HG03175 (cell line): ENCODE results near the gene TSHZ1.
"Not testable (repeated sequence)": the region's sequence is repeated elsewhere in the genome, so short reads cannot be mapped to it uniquely, and the experiment has no call there.

Experiments used
- ATAC-seq: cut with Tn5 transposase; IDR thresholded peaks from one replicate; pipeline ENCODE4 v1.9.1; 2021; ENCODE audit warnings: mild to moderate bottlenecking, moderate library complexity; ENCODE audit not compliant: unreplicated experiment

The TSHZ1 gene

GRCh38 chr18:75183524-75183923 lies 27.1 kb upstream of the TSHZ1 start:
- ATAC-seq, result no peak

- ATAC-seq, result no peak
Measured at GRCh38 chr18:75183973-75184493, 26.6 kb upstream of the TSHZ1 start.

- ATAC-seq, result no peak
Measured at GRCh38 chr18:75185460-75185859, 25.1 kb upstream of the TSHZ1 start.

GRCh38 chr18:75187702-75188101 lies 22.9 kb upstream of the TSHZ1 start:
- not testable (repeated sequence) for ATAC-seq

- ATAC-seq, result no peak
Measured at GRCh38 chr18:75189696-75190095, 20.9 kb upstream of the TSHZ1 start.

GRCh38 chr18:75192899-75193298 lies 17.7 kb upstream of the TSHZ1 start:
- no peak for ATAC-seq

GRCh38 chr18:75198036-75198435 lies 12.6 kb upstream of the TSHZ1 start:
- ATAC-seq, result no peak

- ATAC-seq, result no peak
Measured at GRCh38 chr18:75199327-75199726, 11.3 kb upstream of the TSHZ1 start.

GRCh38 chr18:75200071-75200470 lies 10.5 kb upstream of the TSHZ1 start:
- ATAC-seq, result no peak

GRCh38 chr18:75200605-75201280 lies 9.9 kb upstream of the TSHZ1 start:
- no peak for ATAC-seq

GRCh38 chr18:75201282-75202270 lies 9.0 kb upstream of the TSHZ1 start:
- ATAC-seq, result no peak

- no peak for ATAC-seq
Measured at GRCh38 chr18:75202696-75203365, 7.8 kb upstream of the TSHZ1 start.

- ATAC-seq, result no peak
Measured at GRCh38 chr18:75203416-75204268, 7.0 kb upstream of the TSHZ1 start.

- no peak for ATAC-seq
Measured at GRCh38 chr18:75204269-75204731, 6.3 kb upstream of the TSHZ1 start.

GRCh38 chr18:75204732-75205513 lies 5.7 kb upstream of the TSHZ1 start:
- ATAC-seq, result no peak

- no peak for ATAC-seq
Measured at GRCh38 chr18:75205514-75206132, 5.0 kb upstream of the TSHZ1 start.

- ATAC-seq, result no peak
Measured at GRCh38 chr18:75206452-75207309, 3.9 kb upstream of the TSHZ1 start.
